ENCODE data around the gene SKI.

- TF ChIP-seq CTCF (IDR thresholded peaks at IDR 0.05; ENCODE audit: low read depth, low read length, poor library complexity, severe bottlenecking), result no peak
- TF ChIP-seq EZH2phosphoT487 (IDR thresholded peaks at IDR 0.05; ENCODE audit: borderline replicate concordance, low read length), result 0 out of 2 replicates have a peak, but pooled peaks have one; percentile 75
Measured at GRCh38 chr1:2229037-2229864, 1.1 kb downstream of the SKI start.
